GM12872 (cell line): ENCODE results near the gene FAM131B.

ENCODE experiments used
- CTCF ChIP-seq: IDR thresholded peaks from 3 replicates; pipeline ENCODE4 v1.5.1; 2011; ENCODE audit warnings: low read depth, mild to moderate bottlenecking, low read length, moderate library complexity; ENCODE audit not compliant: insufficient read depth

FAM131B gene

DNA sequence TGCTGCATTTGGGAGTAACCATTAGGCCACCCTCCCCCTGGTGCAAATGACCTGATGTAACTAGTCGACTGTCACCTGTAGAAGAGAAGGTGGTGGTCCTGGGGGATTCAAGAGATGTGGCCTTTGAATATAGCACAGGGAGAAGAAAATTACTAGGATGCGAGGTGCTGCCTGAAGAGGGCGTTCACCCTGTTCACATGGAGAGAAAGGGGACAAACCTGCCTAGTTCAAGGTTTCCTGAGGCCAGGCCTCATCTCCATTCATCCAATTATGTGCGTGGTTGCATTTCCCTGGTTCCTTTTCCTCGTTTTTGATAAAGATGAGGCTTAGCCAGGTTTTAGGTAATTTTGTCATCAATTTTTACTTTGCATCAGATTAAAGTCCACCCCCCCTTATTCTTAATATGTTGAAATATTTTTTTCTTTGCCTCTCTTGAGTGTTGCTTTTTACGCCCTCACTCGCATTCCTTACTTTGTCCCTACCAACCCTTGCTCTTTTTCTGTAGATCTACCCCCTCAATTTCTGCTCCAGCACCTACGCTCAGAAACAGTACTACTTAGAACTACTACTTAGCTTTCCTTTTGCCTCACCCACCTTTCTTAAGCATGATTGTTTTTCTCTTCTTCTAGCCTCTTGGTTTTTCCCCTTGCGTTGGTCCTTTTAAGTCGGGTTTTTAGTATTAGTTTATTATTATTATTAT is 32.9 kb downstream of the FAM131B start:
- TF ChIP-seq CTCF, result no peak

GRCh38 chr7:143327903-143328302 is 34.6 kb downstream of the FAM131B start:
- no peak for TF ChIP-seq CTCF

DNA sequence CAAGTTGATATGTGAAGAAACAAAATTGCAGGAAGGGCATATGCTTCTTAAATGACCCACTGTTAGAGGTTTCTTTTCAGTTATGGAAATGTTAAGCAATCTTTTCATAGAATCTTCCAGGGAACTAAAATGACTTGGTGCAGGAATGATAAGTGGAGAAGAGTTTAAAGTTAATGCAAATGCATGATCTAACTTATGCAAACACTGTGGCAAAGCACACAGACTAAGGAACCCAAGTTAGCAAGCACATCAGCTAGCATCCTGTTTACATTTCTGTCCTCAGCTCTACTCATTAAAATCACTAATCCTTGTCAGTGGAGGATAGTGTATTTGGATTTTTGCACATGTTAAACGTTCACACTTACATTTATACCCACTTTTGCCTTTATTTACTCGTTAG is 37.3 kb downstream of the FAM131B start:
- TF ChIP-seq CTCF, result no peak

DNA sequence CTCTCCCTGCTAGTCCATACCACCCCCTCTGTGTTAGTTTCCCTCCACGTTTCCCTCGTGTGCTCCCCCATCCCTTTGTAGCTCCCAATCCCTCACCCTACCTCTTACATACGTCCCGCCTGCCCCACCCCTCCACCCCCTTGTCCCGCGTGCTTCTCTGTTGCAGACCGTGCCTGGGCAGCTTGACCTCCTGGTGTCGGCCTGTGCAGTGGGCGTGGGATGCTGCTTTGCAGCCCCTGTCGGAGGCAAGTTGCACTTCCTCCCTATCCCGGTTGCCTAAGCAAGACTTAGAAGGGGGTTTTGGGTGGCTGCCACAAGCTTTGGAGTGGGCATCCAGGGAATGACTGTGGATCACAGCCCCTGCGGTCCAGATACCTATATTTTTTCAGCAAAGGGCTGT is 38.9 kb downstream of the FAM131B start:
- no peak for TF ChIP-seq CTCF

- TF ChIP-seq CTCF, result no peak
Measured at GRCh38 chr7:143322760-143323633, 39.5 kb downstream of the FAM131B start.

DNA sequence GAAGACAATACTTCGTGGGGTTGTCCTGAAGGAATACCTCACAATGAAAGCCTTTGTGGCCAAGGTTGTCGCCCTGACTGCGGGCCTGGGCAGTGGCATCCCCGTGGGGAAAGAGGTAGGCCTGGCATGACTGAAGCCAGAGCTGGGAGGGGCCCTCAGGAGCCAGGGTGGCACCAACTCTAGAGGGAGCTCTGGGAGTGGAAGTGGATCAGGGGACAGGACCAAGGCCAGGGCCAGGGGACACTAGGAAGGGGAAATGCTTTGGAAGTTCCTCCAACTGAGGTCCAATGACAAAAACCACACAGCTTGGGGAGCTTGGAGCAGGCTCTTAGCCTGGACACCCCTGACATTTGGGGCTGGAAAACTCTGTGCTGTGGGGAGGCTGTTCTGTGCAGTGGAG is 40.8 kb downstream of the FAM131B start:
- 0 out of 3 replicates have a peak, but pooled peaks have one; percentile 14 for TF ChIP-seq CTCF

GRCh38 chr7:143321242-143321641 is 41.3 kb downstream of the FAM131B start:
- TF ChIP-seq CTCF, result no peak
